HG03439 (cell line): ENCODE data around the gene FBXO41.

ENCODE experiments used
- ATAC-seq: cut with Tn5 transposase; IDR thresholded peaks from one replicate; pipeline ENCODE4 v1.9.1; 2021; ENCODE audit warnings: mild to moderate bottlenecking, moderate library complexity; ENCODE audit not compliant: unreplicated experiment

FBXO41 gene

DNA sequence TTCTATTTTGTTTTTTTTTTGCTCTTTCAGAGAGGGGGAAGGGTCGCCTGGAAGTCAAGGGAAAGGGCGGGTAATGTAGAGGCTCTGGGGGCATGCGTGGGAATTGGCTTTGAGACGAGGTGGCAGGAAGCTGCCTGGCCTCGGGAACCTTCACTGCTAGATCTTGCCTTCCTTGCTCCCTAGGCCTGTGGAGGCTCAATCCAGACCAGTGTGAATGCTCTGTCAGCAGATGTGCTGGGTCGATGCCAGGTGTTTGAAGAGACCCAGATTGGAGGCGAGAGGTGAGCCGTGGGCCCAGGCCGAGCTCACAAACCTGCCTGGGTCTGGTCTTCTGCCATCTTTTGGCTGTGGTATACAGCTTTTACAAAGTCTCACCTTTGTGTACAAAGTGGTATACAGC, 34.6 kb downstream of the FBXO41 start:
- no peak for ATAC-seq

- ATAC-seq = no peak
Measured at GRCh38 chr2:73246850-73247249, 37.4 kb downstream of the FBXO41 start.

DNA sequence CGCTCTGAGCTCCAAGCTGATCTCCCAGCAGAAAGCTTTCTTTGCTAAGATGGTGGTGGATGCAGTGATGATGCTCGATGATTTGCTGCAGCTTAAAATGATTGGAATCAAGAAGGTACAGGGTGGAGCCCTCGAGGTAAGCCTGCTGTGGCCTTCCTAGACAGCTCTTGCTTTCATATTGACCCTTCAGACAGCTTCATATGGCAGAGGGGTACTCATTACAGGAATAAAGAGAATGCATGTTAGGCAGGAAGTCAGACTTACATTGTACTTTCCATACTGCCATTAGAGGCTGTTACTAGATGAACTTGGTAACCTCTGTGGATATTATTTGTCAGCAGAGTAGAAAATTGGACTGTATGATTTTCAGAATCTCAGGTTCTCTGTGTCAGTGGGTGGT, 39.7 kb downstream of the FBXO41 start:
- ATAC-seq = no peak

GRCh38 chr2:73243884-73244570, 40.3 kb downstream of the FBXO41 start:
- no peak for ATAC-seq

DNA sequence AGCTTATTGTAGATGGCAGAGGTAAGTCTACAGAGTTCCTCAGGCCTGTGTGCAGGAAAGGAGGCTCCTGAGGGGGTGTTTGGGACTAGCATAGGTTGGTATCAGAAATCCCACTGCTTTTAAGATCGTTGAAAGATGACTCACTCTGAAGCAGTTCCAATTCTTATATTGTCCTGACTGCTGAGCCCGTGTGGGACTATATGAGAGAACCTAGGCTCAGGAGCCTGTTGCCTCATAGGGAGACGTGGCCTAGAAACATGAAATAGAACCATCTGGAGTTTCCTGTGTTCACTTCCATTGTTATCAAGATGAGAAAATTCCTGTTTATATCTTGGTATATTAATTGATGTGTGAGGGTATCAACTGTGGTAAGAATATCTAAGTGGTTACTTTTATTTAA, 44.5 kb downstream of the FBXO41 start:
- no peak for ATAC-seq

DNA sequence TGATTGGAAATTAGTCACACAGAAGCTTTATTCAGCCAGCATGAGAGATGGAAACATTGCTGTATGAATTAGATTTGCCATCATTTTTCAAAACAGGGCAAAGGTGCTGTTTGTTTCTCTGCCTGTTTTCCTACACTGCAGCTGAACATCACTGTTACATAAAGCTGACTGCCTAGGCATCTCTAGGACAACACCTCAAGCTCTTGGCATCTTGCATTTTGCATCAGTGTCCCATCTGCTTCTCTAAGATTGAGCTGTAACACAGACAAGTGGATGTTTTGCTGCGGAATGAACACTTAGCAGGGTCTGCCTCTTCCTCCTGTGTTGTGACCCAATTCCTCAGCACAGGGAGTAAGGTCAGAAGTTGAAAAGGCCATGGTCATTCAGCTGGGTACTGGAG, 45.3 kb downstream of the FBXO41 start:
- ATAC-seq = no peak

DNA sequence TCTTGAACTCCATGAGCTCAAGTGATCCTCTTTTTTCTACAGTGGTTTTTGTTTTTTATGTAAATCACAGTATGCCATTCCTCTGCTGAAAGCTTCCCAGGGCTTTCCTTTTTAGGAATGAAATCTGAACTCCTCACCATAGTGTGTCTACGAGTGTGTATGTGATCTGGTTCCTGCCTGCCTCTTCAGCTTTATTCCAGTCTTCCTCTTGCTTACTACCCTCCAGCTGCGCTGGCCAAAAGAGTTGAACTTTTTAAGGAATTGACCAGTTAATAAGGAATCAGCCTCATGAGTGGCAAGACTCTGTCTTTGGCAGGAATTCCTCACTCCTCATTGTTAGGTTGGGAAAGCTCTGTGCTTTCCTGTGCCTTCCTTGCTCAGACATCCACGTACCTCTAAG, 46.1 kb downstream of the FBXO41 start:
- ATAC-seq = no peak

- no peak for ATAC-seq
Measured at GRCh38 chr2:73237168-73237567, 47.1 kb downstream of the FBXO41 start.

DNA sequence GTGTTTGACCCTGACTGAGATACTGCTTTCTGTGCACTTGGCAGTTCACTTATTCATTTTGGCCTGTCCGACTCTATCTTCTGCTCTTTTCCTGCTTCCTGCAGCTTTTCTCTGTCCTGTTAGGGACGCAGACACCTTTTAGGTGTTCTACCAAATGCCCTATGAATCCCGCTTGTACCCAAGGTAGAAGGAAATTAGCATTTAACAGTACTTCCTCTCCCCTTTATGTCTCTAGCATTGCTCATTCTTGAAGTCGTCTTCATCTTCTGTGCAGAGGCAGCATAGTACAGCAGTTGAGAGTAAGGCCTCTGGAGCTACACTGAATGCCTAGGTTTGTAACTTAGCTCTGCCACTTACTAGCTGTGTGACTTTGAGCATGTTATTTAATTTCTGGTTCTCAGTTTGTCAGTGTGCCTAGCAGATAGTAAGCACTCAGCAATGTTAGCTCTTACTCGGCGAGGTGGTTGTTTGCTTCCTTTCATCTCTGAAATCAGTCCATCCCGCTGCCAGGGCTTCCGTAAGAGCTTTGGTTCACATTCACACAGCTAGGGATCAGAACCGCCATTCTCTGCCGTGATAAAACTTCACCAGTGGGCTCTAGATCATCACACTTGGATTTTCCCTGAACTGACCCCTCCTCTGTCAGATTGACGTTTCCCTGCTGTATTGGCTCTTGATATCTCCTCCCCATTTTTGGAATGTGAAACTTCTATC, 48.8 kb downstream of the FBXO41 start:
- no peak for ATAC-seq

DNA sequence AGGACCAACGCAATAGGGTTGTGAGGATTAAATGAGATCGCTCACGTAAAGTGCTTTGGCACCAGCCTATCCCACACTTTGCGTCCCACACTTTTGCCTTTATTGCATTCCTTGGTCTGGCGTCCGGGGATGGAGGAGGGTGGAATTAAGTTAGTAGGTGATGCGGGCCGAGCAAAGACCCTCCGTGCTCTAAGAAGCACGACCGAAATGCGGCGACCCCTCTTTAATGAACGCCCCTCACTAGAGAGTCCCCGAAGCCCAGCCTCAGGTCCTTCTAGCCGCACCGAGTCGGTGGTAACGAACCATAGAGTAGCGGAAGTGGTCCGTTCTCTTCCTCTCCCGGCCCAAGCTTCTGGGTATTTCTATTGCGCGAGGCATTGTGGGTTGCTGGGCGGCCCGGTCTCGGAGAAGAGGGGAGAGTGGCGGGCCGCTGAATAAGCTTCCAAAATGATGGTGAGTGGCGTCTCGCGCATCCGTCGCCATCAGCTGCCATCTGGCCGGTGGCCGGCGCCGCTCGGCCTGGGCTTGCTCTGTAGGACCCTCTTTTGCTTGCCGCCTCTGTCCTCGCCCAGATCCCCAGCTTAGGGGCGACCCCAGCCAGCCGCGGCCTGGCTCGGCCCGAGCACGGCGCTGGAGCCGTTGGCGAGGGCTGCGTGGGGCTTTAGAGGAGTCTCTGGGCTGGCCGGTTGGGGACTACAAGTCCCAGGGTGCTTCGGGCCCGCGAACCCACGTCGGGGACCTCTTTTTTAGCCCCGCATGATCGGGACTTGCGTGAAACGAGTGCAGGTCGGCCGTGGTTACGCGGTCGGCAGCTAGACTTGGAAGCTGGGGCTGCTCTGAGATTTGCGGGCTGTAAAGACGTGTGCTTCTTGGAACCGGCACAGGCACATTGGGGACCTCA, 50.1 kb downstream of the FBXO41 start, which contains the start of gene CCT7:
Gene CCT7 (plus strand): TSS at position 377 of the 901 bp plus-strand sequence. CDS start 71 bp downstream, at position 448.
- ATAC-seq = peak; percentile 75

DNA sequence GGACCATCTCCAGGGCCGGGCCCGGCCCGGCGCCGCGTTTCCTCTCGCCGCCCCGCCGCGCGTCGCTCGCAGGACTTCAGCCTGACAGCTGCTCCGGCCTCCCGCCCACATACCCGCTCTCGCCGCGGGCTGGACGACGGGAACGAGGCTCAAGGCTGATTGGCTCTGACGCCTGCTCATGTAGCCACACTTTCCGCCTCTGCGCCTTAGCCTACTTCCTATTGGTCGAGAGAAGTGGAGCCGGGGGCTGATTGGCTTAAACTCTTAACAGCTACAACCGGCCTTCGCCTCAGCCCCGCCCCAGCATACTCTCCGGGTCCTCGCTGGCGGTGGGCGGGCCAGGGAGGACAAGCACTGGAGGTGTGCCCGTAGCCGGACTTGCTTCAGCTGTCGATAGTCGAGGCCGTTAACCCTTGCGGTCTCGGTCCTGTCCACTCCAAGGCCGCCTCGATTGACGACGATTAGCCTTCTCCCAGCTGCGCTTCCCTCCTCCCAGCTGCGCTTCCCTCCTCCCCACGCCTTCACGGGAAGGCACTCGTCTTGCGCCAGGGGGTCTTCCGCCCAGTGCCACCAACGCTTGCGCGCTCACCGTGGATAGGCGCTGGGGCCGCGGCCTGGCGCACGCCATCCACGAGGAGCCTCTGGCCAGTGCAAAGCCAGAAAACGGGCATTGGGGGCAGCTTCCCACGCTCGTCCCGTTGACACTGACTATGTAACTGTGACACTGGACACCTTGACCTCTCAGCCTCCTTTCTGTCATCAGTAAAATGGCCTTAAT, 50.9 kb downstream of the FBXO41 start, which contains the start of gene PRADC1:
Gene PRADC1 (minus strand): TSS at position 86 of the 778 bp plus-strand sequence. CDS start 79 bp downstream, at position 7.
- ATAC-seq = peak; percentile 88

GRCh38 chr2:73232403-73233153, 51.7 kb downstream of the FBXO41 start:
- peak; percentile 2 for ATAC-seq

GRCh38 chr2:73228631-73229030, 55.6 kb downstream of the FBXO41 start:
- no peak for ATAC-seq

GRCh38 chr2:73227086-73227485, 57.2 kb downstream of the FBXO41 start:
- no peak for ATAC-seq

DNA sequence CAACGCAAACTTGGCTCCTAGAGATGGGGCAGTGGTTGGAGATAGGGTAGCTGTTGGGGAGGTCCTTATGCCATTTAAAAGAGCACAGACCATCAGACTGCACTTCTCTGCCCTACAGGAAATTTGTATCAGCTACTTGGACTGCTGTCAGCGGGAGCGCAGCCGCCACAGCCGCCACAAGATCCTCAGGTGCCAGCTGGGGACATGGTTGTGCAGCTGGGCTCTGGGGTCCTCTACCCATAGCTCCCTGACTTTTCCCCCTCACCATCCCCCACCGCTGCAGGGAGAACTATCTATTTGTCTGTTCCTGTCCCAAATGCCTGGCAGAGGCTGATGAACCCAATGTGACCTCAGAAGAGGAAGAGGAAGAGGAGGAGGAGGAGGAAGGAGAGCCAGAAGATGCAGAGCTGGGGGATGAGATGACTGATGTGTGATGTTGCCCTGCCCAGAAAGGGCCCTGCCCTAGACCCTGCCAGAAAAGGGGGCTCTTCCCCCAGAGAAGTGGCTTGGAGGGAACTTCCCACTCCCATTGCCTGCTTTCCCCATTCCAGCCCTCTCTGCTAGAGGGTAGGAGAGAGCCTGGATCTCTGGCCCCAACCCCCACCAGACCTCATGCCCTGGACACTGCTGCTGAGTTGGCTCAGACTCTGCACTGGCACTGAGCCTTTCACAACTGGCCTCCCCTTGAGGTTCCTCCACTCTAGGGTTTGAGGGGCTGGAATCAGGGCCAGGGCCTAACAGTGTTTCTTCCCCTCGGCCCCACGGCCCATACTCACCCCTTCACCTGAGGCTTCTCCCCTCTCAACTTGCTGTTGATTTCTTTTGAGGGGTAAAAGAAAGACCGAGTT, 58.5 kb downstream of the FBXO41 start:
- ATAC-seq = no peak

DNA sequence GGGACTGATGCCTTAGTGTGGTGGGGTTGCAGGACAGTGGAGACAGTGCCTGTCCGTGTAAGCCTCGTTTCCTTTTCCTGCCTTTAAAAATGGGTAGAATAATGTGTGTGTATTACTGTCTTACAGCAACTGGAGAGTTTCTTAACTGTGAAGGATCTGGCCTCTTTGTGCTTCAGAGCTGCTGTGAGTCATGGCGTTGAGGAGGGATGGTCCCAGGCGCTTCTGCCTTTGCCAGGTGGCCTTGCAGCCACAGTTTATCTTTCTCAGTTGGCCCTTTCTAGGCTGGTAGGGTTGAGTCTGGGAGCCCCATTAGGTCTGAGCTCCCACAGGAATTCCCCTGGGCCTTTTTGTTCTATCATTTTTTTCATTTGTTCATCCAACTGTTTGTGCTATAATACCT, 60.5 kb downstream of the FBXO41 start:
- no peak for ATAC-seq

DNA sequence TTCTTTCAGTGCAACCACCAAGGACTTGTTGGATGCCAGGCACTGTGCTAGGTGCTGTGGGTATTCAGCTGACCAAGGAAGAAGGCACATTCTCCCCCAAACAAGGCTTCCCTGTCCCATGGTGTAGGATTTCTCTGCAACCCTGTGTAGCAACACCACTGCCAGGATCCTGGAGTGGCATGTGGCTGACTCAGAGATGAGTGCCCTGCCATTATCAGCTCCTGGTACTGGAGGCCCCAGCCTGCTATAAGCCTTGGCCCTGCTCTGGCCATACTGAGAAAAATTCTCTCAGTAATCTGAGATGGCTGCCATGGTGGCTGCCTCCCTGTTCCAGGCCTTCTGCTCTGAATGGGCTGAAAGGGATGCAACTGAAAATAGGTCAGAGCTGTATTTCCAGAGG, 66.0 kb downstream of the FBXO41 start:
- no peak for ATAC-seq

DNA sequence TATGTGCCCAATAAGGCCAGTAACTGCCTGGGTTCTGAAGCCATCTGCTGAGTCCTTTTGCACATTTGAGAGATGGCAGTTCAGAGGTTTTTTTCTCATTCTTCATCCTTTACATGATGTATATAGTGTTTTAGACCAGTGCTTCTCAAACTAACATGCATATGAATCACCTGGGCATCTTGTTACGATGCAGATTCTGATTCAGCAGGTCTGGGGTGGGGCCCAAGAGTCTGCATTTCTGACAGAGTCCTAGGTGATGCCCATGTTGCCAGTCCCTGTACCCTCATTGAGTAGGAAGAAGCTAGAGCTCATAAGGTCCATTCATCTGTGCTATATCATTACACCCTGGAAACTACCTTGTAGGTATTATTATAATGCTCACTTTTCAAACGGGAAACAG, 66.5 kb downstream of the FBXO41 start:
- ATAC-seq = no peak

- ATAC-seq = no peak
Measured at GRCh38 chr2:73217160-73217559, 67.1 kb downstream of the FBXO41 start.
